ENCODE measurements around the gene INTS6. TPM values are rescaled to one million over a fixed set of nuclear protein-coding genes. Genes with fewer than 3 reads are reported as not detected.

Gene INTS6
- total and polyA plus RNA-seq, 12 donors, result 13.1 to 82.4 (median 37.2) TPM

DNA sequence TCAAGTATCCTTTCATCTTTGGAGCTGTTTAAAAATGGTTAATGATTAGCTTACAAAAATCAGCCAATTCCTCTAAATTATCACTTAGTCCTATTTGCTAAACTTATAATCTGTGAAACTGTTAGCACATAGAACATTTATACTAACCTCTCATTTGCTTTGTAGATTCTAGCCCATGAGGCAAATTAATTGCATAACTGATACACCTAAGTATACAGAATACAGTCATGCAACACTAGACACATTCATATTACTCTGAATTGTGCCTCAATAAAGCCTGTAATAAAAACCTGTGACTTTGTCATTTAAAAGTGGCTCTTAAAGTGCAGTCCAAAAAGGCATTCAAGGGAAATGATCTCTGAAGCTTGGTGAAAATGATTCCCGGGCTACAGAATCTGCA is 92.3 kb downstream of the INTS6 start:
- H3K4me3 ChIP-seq, result no peak overlapping the region
- intact Hi-C loops (cut with DNase I), result no loop called here

GRCh38 chr13:51359352-51359751 is 93.5 kb downstream of the INTS6 start:
- intact Hi-C loops (cut with DNase I), result no loop called here

More for the DNA sequence above, 92.3 kb downstream of the INTS6 start:
- Histone ChIP-seq H3K27me3 (no peaks in the 10 kb centered on the region), H3K4me1 (replicated peaks in 1 of 2) (no peaks in the 10 kb centered on the region), H3K27ac (no peak overlapping the region), H3K36me3 (replicated peaks in 1 of 2) (peaks cover 0 to 16% of the 10 kb centered on the region in 2 donors), H3K9me3 (replicated peaks in 1 of 3) (no peaks in the 10 kb centered on the region)
- 91 to 98% (median 97%) methylated on average over 1 of the region's 1 CpG for WGBS, 4 donors
- no peak for DNase-seq
- TF ChIP-seq, protein P1, sequence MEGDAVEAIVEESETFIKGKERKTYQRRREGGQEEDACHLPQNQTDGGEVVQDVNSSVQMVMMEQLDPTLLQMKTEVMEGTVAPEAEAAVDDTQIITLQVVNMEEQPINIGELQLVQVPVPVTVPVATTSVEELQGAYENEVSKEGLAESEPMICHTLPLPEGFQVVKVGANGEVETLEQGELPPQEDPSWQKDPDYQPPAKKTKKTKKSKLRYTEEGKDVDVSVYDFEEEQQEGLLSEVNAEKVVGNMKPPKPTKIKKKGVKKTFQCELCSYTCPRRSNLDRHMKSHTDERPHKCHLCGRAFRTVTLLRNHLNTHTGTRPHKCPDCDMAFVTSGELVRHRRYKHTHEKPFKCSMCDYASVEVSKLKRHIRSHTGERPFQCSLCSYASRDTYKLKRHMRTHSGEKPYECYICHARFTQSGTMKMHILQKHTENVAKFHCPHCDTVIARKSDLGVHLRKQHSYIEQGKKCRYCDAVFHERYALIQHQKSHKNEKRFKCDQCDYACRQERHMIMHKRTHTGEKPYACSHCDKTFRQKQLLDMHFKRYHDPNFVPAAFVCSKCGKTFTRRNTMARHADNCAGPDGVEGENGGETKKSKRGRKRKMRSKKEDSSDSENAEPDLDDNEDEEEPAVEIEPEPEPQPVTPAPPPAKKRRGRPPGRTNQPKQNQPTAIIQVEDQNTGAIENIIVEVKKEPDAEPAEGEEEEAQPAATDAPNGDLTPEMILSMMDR (IDR thresholded peaks at IDR 0.05), result no peak
- no peak for TF ChIP-seq POLR2A (IDR thresholded peaks at IDR 0.05)

DNA sequence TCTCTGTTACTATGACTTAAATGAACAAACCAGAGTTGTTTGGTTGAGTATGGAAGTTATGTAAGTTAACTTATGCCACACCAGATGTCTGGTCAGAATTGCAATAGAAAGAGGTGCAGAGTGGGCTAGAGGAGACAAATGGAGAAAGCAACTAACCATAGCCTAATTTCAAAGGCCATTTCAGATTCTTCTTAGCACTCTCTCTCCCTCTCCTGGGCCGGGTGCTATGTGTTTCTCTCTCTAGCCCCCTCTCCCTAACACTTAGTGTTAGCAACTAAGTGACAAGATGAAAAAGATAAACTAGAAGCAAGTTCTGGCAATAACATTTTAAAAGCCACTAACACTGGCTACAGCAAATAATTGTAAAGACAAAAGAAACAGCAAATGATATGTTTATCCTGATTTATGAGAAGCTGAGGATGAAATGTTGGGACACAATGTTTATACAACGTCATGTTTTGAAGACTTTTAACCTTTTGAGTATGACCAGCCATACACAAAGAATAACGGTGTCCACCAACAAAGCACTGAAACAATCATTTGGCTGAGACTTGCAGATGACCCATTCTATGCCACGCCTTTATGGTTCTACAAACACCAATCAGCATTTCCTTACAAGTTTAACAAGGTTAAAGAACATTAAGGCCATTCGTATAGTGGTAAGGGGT is 94.8 kb downstream of the INTS6 start:
- no peak for DNase-seq
- WGBS, 4 donors, result 71 to 82% (median 78%) methylated on average over 5 of the region's 5 CpGs
- Histone ChIP-seq H3K36me3 (replicated peaks in 1 of 2) (peaks cover 0 to 4% of the 10 kb centered on the region in 2 donors), H3K4me1 (replicated peaks in 1 of 2) (no peaks in the 10 kb centered on the region), H3K9me3 (replicated peaks in 1 of 3) (no peaks in the 10 kb centered on the region), H3K4me3 (no peak overlapping the region), H3K27me3 (no peaks in the 10 kb centered on the region), H3K27ac (no peak overlapping the region)
- TF ChIP-seq, protein P1 (IDR thresholded peaks at IDR 0.05), result no peak
- TF ChIP-seq POLR2A (IDR thresholded peaks at IDR 0.05), result no peak
- intact Hi-C loops (cut with DNase I), result no loop called here

More at GRCh38 chr13:51359352-51359751, 93.5 kb downstream of the INTS6 start:
- no peak for DNase-seq
- TF ChIP-seq, protein P1 (IDR thresholded peaks at IDR 0.05), result no peak
- no peak for TF ChIP-seq POLR2A (IDR thresholded peaks at IDR 0.05)
- 92 to 98% (median 94%) methylated on average over 1 of the region's 1 CpG for WGBS, 4 donors
- Histone ChIP-seq H3K9me3 (replicated peaks in 1 of 3) (no peaks in the 10 kb centered on the region), H3K27ac (no peak overlapping the region), H3K4me1 (replicated peaks in 1 of 2) (no peaks in the 10 kb centered on the region), H3K27me3 (no peaks in the 10 kb centered on the region), H3K4me3 (no peak overlapping the region), H3K36me3 (replicated peaks in 1 of 2) (peaks cover 0 to 5% of the 10 kb centered on the region in 2 donors)

GRCh38 chr13:51355217-51355616 is 97.6 kb downstream of the INTS6 start:
- intact Hi-C loops (cut with DNase I), result no loop called here
- no peak for TF ChIP-seq POLR2A (IDR thresholded peaks at IDR 0.05)
- TF ChIP-seq, protein P1 (IDR thresholded peaks at IDR 0.05), result no peak
- Histone ChIP-seq H3K27me3 (no peaks in the 10 kb centered on the region), H3K9me3 (replicated peaks in 1 of 3) (no peaks in the 10 kb centered on the region), H3K27ac (no peak overlapping the region), H3K4me1 (replicated peaks in 1 of 2) (no peaks in the 10 kb centered on the region), H3K36me3 (replicated peaks in 1 of 2) (no peaks in the 10 kb centered on the region), H3K4me3 (no peak overlapping the region)
- WGBS, 4 donors, result 51 to 75% (median 60%) methylated on average over 2 of the region's 2 CpGs
- no peak for DNase-seq

Measured in adrenal gland (tissue), 12 donors.